Endothelial cell of umbilical vein (primary cell): ENCODE data around the gene C10orf105. TPM values are rescaled to one million over a fixed set of nuclear protein-coding genes. Genes with fewer than 3 reads are reported as not detected.

Experiments
- BruUV-seq: library from RNA; stranded (reverse); fragments of 400-500 nt; replicated peaks from 2 replicates; lab custom pipeline; 2021; lab: Mats Ljungman, UMichigan
- CTCF ChIA-PET: fragments of 300-600, 350-600 bp; sonication (Branson Sonifier 250); formaldehyde crosslinking; loops from one replicate; lab custom pipeline; 2021; ENCODE audit warnings: antibody characterized with exemption, inconsistent platforms; lab: Charles Lee
- POLR2A ChIA-PET: fragments of 300-600, 350-600 bp; sonication (Branson Sonifier 250); formaldehyde crosslinking; loops from one replicate; lab custom pipeline; 2021; ENCODE audit warnings: antibody characterized with exemption, inconsistent platforms; lab: Charles Lee
- DNase-seq: peaks from one replicate; pipeline ENCODE4 v3.0.0-alpha.2; 2011; ENCODE audit warnings: low read depth, low spot score
- FAIRE-seq: peaks from 2 replicates; lab custom pipeline; 2011; peaks lifted over from hg19 to GRCh38; lab: Jason Lieb, UNC
- H2AFZ ChIP-seq: 2 replicates; pipeline ENCODE4 v1.6.0; 2012; ENCODE audit warnings: low read depth, low read length, control low read depth, inconsistent platforms
- H3K27ac ChIP-seq: 2 replicates; pipeline ENCODE4 v1.5.1; 2011; ENCODE audit warnings: low read depth, mild to moderate bottlenecking, control low read depth, low read length, moderate library complexity; ENCODE audit not compliant: insufficient read depth
- H3K27me3 ChIP-seq, 2 experiments: 2 replicates each; pipeline versions ENCODE4 v1.6.0 to v1.6.1; 2011; ENCODE audit warnings: low read length in 2 of 2, mixed read lengths in 1 of 2; ENCODE audit not compliant: control insufficient read depth in 2 of 2, insufficient read depth in 2 of 2
- H3K36me3 ChIP-seq, 2 experiments: 2 replicates in 1 of 2; 3 replicates in 1 of 2; pipeline ENCODE4 v1.5.1; 2011; ENCODE audit warnings: low read length in 2 of 2, mild to moderate bottlenecking in 1 of 2, moderate library complexity in 1 of 2; ENCODE audit not compliant: control insufficient read depth in 2 of 2, insufficient read depth in 2 of 2; ENCODE audit errors: extremely low read depth in 1 of 2
- H3K4me1 ChIP-seq: 3 replicates; pipeline ENCODE4 v1.5.1; 2011; ENCODE audit warnings: mild to moderate bottlenecking, low read length; ENCODE audit not compliant: control insufficient read depth, insufficient read depth; ENCODE audit errors: extremely low read depth
- H3K4me2 ChIP-seq: 2 replicates; pipeline ENCODE4 v1.6.1; 2011; ENCODE audit warnings: low read length, control low read depth, mixed read lengths; ENCODE audit not compliant: insufficient read depth
- H3K4me3 ChIP-seq, 3 experiments: fragments of 200-600 bp in 1 of 3; sonication (generic), shearing (Covaris generic) in 1 of 3; replicated peaks in 1 of 3; 2 replicates each; pipeline ENCODE4 v1.5.1; 2011 to 2016; ENCODE audit warnings: control low read depth in 3 of 3, low read length in 3 of 3, mild to moderate bottlenecking in 2 of 3, inconsistent platforms in 1 of 3, low read depth in 1 of 3, moderate library complexity in 1 of 3; ENCODE audit not compliant: insufficient read depth in 1 of 3
- H3K79me2 ChIP-seq: 2 replicates; pipeline ENCODE4 v1.6.0; 2012; ENCODE audit warnings: low read length, inconsistent platforms; ENCODE audit not compliant: control insufficient read depth, insufficient read depth
- H3K9ac ChIP-seq: replicated peaks from 2 replicates; pipeline ENCODE3; 2011; ENCODE audit warnings: low read length, control low read depth; ENCODE audit not compliant: insufficient read depth; ENCODE audit errors: extremely low read depth
- H3K9me1 ChIP-seq: replicated peaks from 3 replicates; pipeline ENCODE4 v1.6.0; 2011; ENCODE audit warnings: mild to moderate bottlenecking, low read length; ENCODE audit not compliant: control insufficient read depth, insufficient read depth; ENCODE audit errors: extremely low read depth
- H3K9me3 ChIP-seq: replicated peaks from 2 replicates; pipeline ENCODE4 v1.5.1; 2012; ENCODE audit warnings: low read length, inconsistent platforms; ENCODE audit not compliant: control insufficient read depth, insufficient read depth
- H4K20me1 ChIP-seq: replicated peaks from 2 replicates; pipeline ENCODE3; 2011; ENCODE audit warnings: mild to moderate bottlenecking, low read length; ENCODE audit not compliant: control insufficient read depth, insufficient read depth; ENCODE audit errors: extremely low read depth
- CTCF ChIP-seq, 2 donors: IDR thresholded peaks; 1 replicate in 1 of 2; 2 replicates in 1 of 2; pipeline ENCODE4 v1.5.1; 2011; ENCODE audit warnings: low read length in 2 of 2, mild to moderate bottlenecking in 2 of 2, moderate library complexity in 2 of 2, control low read depth in 1 of 2, inconsistent platforms in 1 of 2, low read depth in 1 of 2; ENCODE audit not compliant: insufficient read depth in 1 of 2; ENCODE audit errors: extremely low read depth in 1 of 2
- EZH2 ChIP-seq: IDR thresholded peaks from 2 replicates; pipeline ENCODE4 v1.6.1; 2012; ENCODE audit warnings: borderline replicate concordance, low read depth, mild to moderate bottlenecking, moderate library complexity, low read length, inconsistent platforms; ENCODE audit not compliant: severe bottlenecking
- JUN ChIP-seq: IDR thresholded peaks from 2 replicates; pipeline ENCODE4 v1.6.1; 2011; ENCODE audit warnings: borderline replicate concordance, low read depth; ENCODE audit not compliant: insufficient read length, insufficient read depth
- POLR2A ChIP-seq: IDR thresholded peaks from 2 replicates; pipeline ENCODE4 v1.6.1; 2012; ENCODE audit warnings: low read depth, mild to moderate bottlenecking, control low read depth, low read length
- dilution Hi-C: fragments of 300-500 bp; cut with MboI; formaldehyde crosslinking; loops from one replicate; pipeline ENCODE4 v1.15.0; 2019; ENCODE audit warnings: low sequenced_read_pairs; ENCODE audit not compliant: extremely low pct_ligation_motif_present
- intact Hi-C: fragments of 100-400 bp; cut with micrococcal nuclease; formaldehyde crosslinking; loops from one replicate; pipeline ENCODE4 v1.10.0; 2022
- polyA plus RNA-seq, 4 experiments: library from polyadenylated mRNA; depleted of rRNA in 3 of 4; stranded (reverse) in 3 of 4; unstranded in 1 of 4; fragments of >200 nt; gene quantifications; 2 replicates each; pipeline versions ENCODE4 v1.2.1 to v1.2.3, GENCODE V29; 2011 to 2012; ENCODE audit warnings: missing spikeins in 1 of 4
- total RNA-seq: library from RNA; stranded (reverse); gene quantifications from 2 replicates; pipeline ENCODE4 v1.2.3, GENCODE V29; 2021
- TF ChIP-seq, protein P1 (sequence below): IDR thresholded peaks from 2 replicates; pipeline ENCODE4 v1.6.1; 2011; ENCODE audit not compliant: insufficient read depth, insufficient read length

C10orf105 gene
- total and polyA plus RNA-seq, 2 donors (not counting 3 experiments of a cell fraction or from before 2014, with no cell fraction given), result not detected

DNA sequence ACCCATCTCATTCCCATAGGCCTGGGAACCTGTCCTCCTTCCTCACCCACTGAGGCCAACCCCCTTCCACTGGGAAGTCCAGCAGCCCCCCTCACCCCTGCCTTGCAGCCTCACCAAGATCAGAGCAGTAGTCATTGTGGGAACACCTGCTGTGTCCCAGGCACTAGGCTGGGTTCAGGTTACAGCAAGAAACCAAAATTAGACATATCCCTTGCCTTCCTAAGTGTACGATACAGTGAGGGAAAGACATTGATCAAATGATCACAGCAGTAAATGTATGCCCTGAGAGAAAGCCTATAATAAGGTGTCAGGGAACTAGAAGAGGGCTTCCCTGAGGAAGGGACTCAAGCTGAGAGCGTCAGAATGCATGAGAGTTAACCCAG, 17.0 kb upstream of the C10orf105 start:
- no peaks in the 10 kb centered on the region for H3K9me3 ChIP-seq
- H3K79me2 ChIP-seq, result no peaks in the 10 kb centered on the region
- DNase-seq, result no peak
- H3K36me3 ChIP-seq, result no peaks in the 10 kb centered on the region
- no peak overlapping the region for H2AFZ ChIP-seq
- dilution Hi-C loops, result no loop called here
- TF ChIP-seq POLR2A (no peak), JUN (no peak), CTCF (IDR thresholded peaks at IDR 0.05; ENCODE audit: extremely low read depth in 1 of 2, insufficient read depth in 1 of 2, low read depth in 1 of 2, low read length in 2 of 2) (no peak), EZH2 (no peak)
- TF ChIP-seq, protein P1, sequence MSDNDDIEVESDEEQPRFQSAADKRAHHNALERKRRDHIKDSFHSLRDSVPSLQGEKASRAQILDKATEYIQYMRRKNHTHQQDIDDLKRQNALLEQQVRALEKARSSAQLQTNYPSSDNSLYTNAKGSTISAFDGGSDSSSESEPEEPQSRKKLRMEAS, result no peak
- BruUV-seq, result no TSS peak
- H3K4me1 ChIP-seq, result no peaks in the 10 kb centered on the region
- no peak overlapping the region for H3K4me3 ChIP-seq
- H3K27ac ChIP-seq, result no peak overlapping the region
- H3K27me3 ChIP-seq, result peaks cover 0 to 6% of the 10 kb centered on the region in 2 experiments
- no peaks in the 10 kb centered on the region for H4K20me1 ChIP-seq
- no peak overlapping the region for H3K9ac ChIP-seq
- H3K9me1 ChIP-seq, result no peaks in the 10 kb centered on the region
- FAIRE-seq, result no peak
- CTCF ChIA-PET, result interaction anchor here (1.9 kb wide), 1 partner anchor 8 kb away, joined by 5 read pairs; no protein-coding TSS in a partner anchor
- no peak overlapping the region for H3K4me2 ChIP-seq
- POLR2A ChIA-PET, result no interaction called here
- intact Hi-C loops, result no loop called here
